OCI-M1 (cell line): ENCODE results near the gene NOTCH1.
"Not testable (repeated sequence)": the region's sequence is repeated elsewhere in the genome, so short reads cannot be mapped to it uniquely, and the experiment has no call there.

Source experiments
- DNase-seq: peaks from one replicate; lab custom pipeline; 2025; lab: John Stamatoyannopoulos, UW

Gene NOTCH1

GRCh38 chr9:136545965-136546696 is at the start of gene NOTCH1:
Gene NOTCH1, minus strand, starts transcription at chr9:136546048. Its CDS starts 262 bp downstream, at chr9:136545786.
- DNase-seq, result peak; percentile 89

GRCh38 chr9:136594492-136594891 is 48.6 kb upstream of the NOTCH1 start:
- no peak for DNase-seq

- no peak for DNase-seq
These were observed 47.7 kb upstream of the NOTCH1 start for GRCh38 chr9:136593581-136593980.

- DNase-seq, result no peak
These were observed 46.8 kb upstream of the NOTCH1 start for GRCh38 chr9:136592666-136593065.

GRCh38 chr9:136590821-136591752 is 45.2 kb upstream of the NOTCH1 start:
- peak; percentile 19 for DNase-seq

GRCh38 chr9:136589766-136590763 is 44.2 kb upstream of the NOTCH1 start:
- no peak for DNase-seq

- DNase-seq, result no peak
These were observed 43.0 kb upstream of the NOTCH1 start for GRCh38 chr9:136588663-136589464.

- no peak for DNase-seq
These were observed 42.3 kb upstream of the NOTCH1 start for GRCh38 chr9:136587944-136588662.

- DNase-seq, result peak; percentile 93
These were observed 41.5 kb upstream of the NOTCH1 start for GRCh38 chr9:136587145-136587943.

- DNase-seq, result no peak
These were observed 40.6 kb upstream of the NOTCH1 start for GRCh38 chr9:136586391-136586953.

GRCh38 chr9:136585531-136586120 is 39.8 kb upstream of the NOTCH1 start:
- DNase-seq, result no peak

GRCh38 chr9:136584934-136585333 is 39.1 kb upstream of the NOTCH1 start:
- DNase-seq, result no peak

GRCh38 chr9:136584401-136584932 is 38.6 kb upstream of the NOTCH1 start:
- DNase-seq, result no peak

GRCh38 chr9:136582977-136583735 is 37.3 kb upstream of the NOTCH1 start:
- DNase-seq, result no peak

GRCh38 chr9:136581614-136582447 is 36.0 kb upstream of the NOTCH1 start:
- DNase-seq, result no peak

GRCh38 chr9:136579650-136580219 is 33.9 kb upstream of the NOTCH1 start:
- DNase-seq, result not testable (repeated sequence)
